ENCODE data around the gene APLF.

DNA sequence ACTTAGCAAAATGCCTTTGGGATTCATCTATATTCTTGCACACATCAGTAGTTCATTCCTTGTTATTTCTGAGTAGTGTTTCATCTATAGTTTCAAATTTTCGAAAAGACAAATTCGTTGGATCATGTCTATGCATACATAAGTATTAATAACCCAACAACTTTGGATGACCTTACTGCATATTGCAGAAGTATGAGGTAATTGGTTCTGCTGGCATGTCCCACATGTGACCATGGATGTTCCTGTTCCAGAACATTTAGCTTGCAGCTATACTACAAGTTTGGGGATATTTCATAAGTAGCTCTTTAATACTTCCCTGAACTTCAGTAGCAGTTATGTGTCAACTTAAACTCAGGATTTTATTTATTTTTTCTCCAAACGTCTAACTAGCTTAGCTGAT, 44.9 kb downstream of the APLF start:
- TF ChIP-seq, protein P1, sequence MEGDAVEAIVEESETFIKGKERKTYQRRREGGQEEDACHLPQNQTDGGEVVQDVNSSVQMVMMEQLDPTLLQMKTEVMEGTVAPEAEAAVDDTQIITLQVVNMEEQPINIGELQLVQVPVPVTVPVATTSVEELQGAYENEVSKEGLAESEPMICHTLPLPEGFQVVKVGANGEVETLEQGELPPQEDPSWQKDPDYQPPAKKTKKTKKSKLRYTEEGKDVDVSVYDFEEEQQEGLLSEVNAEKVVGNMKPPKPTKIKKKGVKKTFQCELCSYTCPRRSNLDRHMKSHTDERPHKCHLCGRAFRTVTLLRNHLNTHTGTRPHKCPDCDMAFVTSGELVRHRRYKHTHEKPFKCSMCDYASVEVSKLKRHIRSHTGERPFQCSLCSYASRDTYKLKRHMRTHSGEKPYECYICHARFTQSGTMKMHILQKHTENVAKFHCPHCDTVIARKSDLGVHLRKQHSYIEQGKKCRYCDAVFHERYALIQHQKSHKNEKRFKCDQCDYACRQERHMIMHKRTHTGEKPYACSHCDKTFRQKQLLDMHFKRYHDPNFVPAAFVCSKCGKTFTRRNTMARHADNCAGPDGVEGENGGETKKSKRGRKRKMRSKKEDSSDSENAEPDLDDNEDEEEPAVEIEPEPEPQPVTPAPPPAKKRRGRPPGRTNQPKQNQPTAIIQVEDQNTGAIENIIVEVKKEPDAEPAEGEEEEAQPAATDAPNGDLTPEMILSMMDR (IDR thresholded peaks at IDR 0.05; ENCODE audit: insufficient read depth, low read length): no peak
- TF ChIP-seq, protein P2, sequence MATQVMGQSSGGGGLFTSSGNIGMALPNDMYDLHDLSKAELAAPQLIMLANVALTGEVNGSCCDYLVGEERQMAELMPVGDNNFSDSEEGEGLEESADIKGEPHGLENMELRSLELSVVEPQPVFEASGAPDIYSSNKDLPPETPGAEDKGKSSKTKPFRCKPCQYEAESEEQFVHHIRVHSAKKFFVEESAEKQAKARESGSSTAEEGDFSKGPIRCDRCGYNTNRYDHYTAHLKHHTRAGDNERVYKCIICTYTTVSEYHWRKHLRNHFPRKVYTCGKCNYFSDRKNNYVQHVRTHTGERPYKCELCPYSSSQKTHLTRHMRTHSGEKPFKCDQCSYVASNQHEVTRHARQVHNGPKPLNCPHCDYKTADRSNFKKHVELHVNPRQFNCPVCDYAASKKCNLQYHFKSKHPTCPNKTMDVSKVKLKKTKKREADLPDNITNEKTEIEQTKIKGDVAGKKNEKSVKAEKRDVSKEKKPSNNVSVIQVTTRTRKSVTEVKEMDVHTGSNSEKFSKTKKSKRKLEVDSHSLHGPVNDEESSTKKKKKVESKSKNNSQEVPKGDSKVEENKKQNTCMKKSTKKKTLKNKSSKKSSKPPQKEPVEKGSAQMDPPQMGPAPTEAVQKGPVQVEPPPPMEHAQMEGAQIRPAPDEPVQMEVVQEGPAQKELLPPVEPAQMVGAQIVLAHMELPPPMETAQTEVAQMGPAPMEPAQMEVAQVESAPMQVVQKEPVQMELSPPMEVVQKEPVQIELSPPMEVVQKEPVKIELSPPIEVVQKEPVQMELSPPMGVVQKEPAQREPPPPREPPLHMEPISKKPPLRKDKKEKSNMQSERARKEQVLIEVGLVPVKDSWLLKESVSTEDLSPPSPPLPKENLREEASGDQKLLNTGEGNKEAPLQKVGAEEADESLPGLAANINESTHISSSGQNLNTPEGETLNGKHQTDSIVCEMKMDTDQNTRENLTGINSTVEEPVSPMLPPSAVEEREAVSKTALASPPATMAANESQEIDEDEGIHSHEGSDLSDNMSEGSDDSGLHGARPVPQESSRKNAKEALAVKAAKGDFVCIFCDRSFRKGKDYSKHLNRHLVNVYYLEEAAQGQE (IDR thresholded peaks at IDR 0.05; ENCODE audit: insufficient replicate concordance, low read depth): no peak
- TF ChIP-seq GABPA (IDR thresholded peaks at IDR 0.05; ENCODE audit: low read depth) (no peak), POLR2AphosphoS5 (IDR thresholded peaks at IDR 0.05; ENCODE audit: low read depth) (no peak), SPI1 (IDR thresholded peaks at IDR 0.05; ENCODE audit: borderline replicate concordance, low read depth) (no peak)

Measured in HL-60 (cell line).